GM12874 (cell line): ENCODE results near the gene CTU2.

ENCODE experiments used
- CTCF ChIP-seq: IDR thresholded peaks from 2 replicates; pipeline ENCODE4 v1.5.1; 2011; ENCODE audit warnings: low read depth, mild to moderate bottlenecking, control low read depth, low read length, moderate library complexity; ENCODE audit not compliant: insufficient read depth

CTU2 gene

GRCh38 chr16:88731699-88732098 lies 25.4 kb downstream of the CTU2 start:
- no peak for TF ChIP-seq CTCF

DNA sequence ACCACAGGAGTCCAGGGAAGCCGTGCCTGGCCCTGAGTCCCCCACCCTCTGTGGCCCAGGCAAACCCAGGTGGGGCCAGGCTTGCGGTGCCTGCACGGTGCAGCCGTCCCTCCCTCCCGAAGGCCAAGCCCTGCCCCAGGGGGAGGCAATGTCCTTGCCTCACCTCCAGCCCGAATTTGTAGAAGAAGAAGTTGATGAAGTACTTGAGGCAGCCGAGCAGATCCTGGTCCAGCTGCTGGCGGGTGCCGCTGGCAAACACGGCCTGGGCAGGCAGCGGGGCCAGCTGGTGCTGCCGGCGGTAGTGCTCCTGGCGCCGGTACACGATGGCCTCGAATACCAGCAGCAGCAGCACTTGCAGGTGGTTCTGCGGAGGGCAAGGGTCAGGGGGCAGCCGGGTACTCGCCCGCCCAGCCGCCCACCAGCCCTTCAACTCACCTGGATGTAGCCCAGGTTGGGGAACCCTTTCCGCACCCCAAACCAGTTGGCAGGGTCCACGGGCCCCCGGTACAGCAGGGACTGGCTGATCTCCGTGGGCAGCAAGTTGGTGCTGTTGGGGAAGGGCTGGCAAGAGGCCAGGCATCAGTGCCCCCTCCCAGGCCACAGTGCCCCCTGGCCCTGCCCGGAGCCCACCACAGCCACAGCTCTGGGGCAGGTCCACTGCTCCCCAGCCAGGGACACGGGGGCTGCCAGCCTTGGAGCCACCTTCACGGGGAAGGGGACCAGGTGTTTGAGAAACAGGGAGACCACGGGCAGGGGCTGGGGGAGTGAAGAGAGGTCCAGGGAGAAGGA lies 26.1 kb downstream of the CTU2 start:
- TF ChIP-seq CTCF: no peak

DNA sequence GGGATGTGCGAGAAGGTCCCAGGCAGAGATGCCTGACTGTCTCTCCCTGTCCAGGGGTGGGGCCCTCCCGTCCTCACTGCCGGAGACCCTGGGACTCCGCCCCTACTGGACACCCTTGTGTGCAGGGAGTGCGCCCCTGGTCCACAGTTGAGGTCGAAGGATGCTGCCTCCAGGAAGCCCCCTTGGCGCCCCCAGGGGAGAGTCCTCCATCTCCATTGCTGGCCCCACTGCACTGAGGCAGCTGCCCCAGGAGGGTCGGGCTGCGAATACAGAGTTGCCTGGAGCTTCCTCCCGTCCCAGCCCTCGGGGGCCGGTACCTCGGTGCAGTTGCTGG lies 26.6 kb downstream of the CTU2 start:
- TF ChIP-seq CTCF: no peak

GRCh38 chr16:88733630-88734360 lies 27.5 kb downstream of the CTU2 start:
- no peak for TF ChIP-seq CTCF

GRCh38 chr16:88734361-88734728 lies 28.0 kb downstream of the CTU2 start:
- TF ChIP-seq CTCF: no peak

GRCh38 chr16:88735121-88735520 lies 28.8 kb downstream of the CTU2 start:
- no peak for TF ChIP-seq CTCF

- no peak for TF ChIP-seq CTCF
These were observed 29.3 kb downstream of the CTU2 start for GRCh38 chr16:88735616-88736015.
